Caki2 (cell line): ENCODE data around the gene NT5DC1. TPM values are rescaled to one million over a fixed set of nuclear protein-coding genes. Genes with fewer than 3 reads are reported as not detected.

Source experiments
- DNase-seq: peaks from one replicate; pipeline ENCODE4 v3.0.0-alpha.2; 2015; ENCODE audit warnings: low read depth
- in situ Hi-C: cut with HindIII; loops from 2 replicates; pipeline ENCODE4 v1.10.0; 2016; ENCODE audit warnings: low sequenced_read_pairs, low pct_unique_long_range_greater_than_20kb, mixed read lengths
- total RNA-seq: library from RNA; depleted of rRNA; stranded (reverse); fragments of >200 nt; shearing (Covaris generic); gene quantifications from 2 replicates; pipeline ENCODE4 v1.2.3, GENCODE V29; 2014; ENCODE audit warnings: low replicate concordance

NT5DC1 gene
- total RNA-seq, 1 experiment from 2014 or later: 9.4 TPM

GRCh38 chr6:116210750-116211425 is 110.2 kb downstream of the NT5DC1 start:
- DNase-seq: peak; percentile 43
- in situ Hi-C loops: no loop called here

- no peak for DNase-seq
- in situ Hi-C loops: no loop called here
Measured at GRCh38 chr6:116214681-116215080, 114.0 kb downstream of the NT5DC1 start.

GRCh38 chr6:116215414-116215813 is 114.8 kb downstream of the NT5DC1 start:
- in situ Hi-C loops: no loop called here
- DNase-seq: no peak

- DNase-seq: peak; percentile 33
- in situ Hi-C loops: no loop called here
Measured at GRCh38 chr6:116217069-116217468, 116.4 kb downstream of the NT5DC1 start.

GRCh38 chr6:116218172-116218633 is 117.5 kb downstream of the NT5DC1 start:
- DNase-seq: peak; percentile 3

GRCh38 chr6:116218866-116219265 is 118.2 kb downstream of the NT5DC1 start:
- no peak for DNase-seq
- in situ Hi-C loops: no loop called here

More at GRCh38 chr6:116218172-116218633, 117.5 kb downstream of the NT5DC1 start:
- in situ Hi-C loops: no loop called here

GRCh38 chr6:116221067-116221466 is 120.4 kb downstream of the NT5DC1 start:
- in situ Hi-C loops: no loop called here
- DNase-seq: no peak

- in situ Hi-C loops: no loop called here
- DNase-seq: no peak
Measured at GRCh38 chr6:116221911-116222310, 121.3 kb downstream of the NT5DC1 start.

- in situ Hi-C loops: no loop called here
- no peak for DNase-seq
Measured at GRCh38 chr6:116223355-116223754, 122.7 kb downstream of the NT5DC1 start.

- DNase-seq: peak; percentile 76
- in situ Hi-C loops: no loop called here
Measured at GRCh38 chr6:116229287-116229913, 128.7 kb downstream of the NT5DC1 start.

GRCh38 chr6:116234689-116235088 is 134.0 kb downstream of the NT5DC1 start:
- in situ Hi-C loops: no loop called here
- DNase-seq: no peak

GRCh38 chr6:116238083-116238482 is 137.4 kb downstream of the NT5DC1 start:
- in situ Hi-C loops: no loop called here
- no peak for DNase-seq

- DNase-seq: no peak
- in situ Hi-C loops: no loop called here
Measured at GRCh38 chr6:116239256-116239655, 138.6 kb downstream of the NT5DC1 start.

- in situ Hi-C loops: no loop called here
- DNase-seq: no peak
Measured at GRCh38 chr6:116239856-116240255, 139.2 kb downstream of the NT5DC1 start.

GRCh38 chr6:116244284-116244683 is 143.6 kb downstream of the NT5DC1 start:
- in situ Hi-C loops: no loop called here
- no peak for DNase-seq

- in situ Hi-C loops: no loop called here
- DNase-seq: no peak
Measured at GRCh38 chr6:116246089-116246488, 145.4 kb downstream of the NT5DC1 start.

- no peak for DNase-seq
- in situ Hi-C loops: no loop called here
Measured at GRCh38 chr6:116247285-116247684, 146.6 kb downstream of the NT5DC1 start.

- DNase-seq: no peak
- in situ Hi-C loops: no loop called here
Measured at GRCh38 chr6:116248577-116248976, 147.9 kb downstream of the NT5DC1 start.

GRCh38 chr6:116251568-116252384 is 151.1 kb downstream of the NT5DC1 start:
- in situ Hi-C loops: no loop called here

More at GRCh38 chr6:116251568-116252384, 151.1 kb downstream of the NT5DC1 start:
- DNase-seq: no peak
